Activated CD8-positive, alpha-beta T cell treated with anti-CD3 and anti-CD28 coated beads for 36 hours (primary cell): ENCODE data around the gene TNFRSF17. TPM values are rescaled to one million over a fixed set of nuclear protein-coding genes. Genes with fewer than 3 reads are reported as not detected.

ENCODE experiments used
- ATAC-seq: fragments of 200-7000 bp; cut with Tn5 transposase; one replicate; pipeline ENCODE4 v1.10.0; 2021; ENCODE audit warnings: mild to moderate bottlenecking, moderate library complexity
- CTCF ChIA-PET: fragments of 350-600 bp; sonication (Branson Sonifier 250); formaldehyde crosslinking; loops from one replicate; lab custom pipeline; 2021; ENCODE audit warnings: antibody characterized with exemption; lab: Charles Lee
- POLR2A ChIA-PET: fragments of 350-600 bp; sonication (Branson Sonifier 250); formaldehyde crosslinking; loops from one replicate; lab custom pipeline; 2021; ENCODE audit warnings: antibody characterized with exemption; lab: Charles Lee
- DNase-seq: peaks from one replicate; pipeline ENCODE4 v3.0.0-alpha.2; 2020
- H3K27ac Mint-ChIP-seq: one replicate; pipeline ENCODE4 v1.8.0; 2021; ENCODE audit warnings: mild to moderate bottlenecking, mixed read lengths
- H3K27me3 Mint-ChIP-seq: one replicate; pipeline ENCODE4 v1.8.0; 2021; ENCODE audit warnings: mixed read lengths
- H3K36me3 Mint-ChIP-seq: one replicate; pipeline ENCODE4 v1.8.0; 2021; ENCODE audit warnings: low read depth, mixed read lengths
- H3K4me1 Mint-ChIP-seq: one replicate; pipeline ENCODE4 v1.8.0; 2021; ENCODE audit warnings: low read depth, mixed read lengths
- H3K4me3 Mint-ChIP-seq: one replicate; pipeline ENCODE4 v1.8.0; 2021; ENCODE audit warnings: mild to moderate bottlenecking, moderate library complexity, mixed read lengths
- H3K9me3 Mint-ChIP-seq: one replicate; pipeline ENCODE4 v1.8.0; 2021; ENCODE audit warnings: mixed read lengths
- intact Hi-C: fragments of 100-400 bp; cut with micrococcal nuclease; formaldehyde crosslinking; loops from one replicate; pipeline ENCODE4 v1.10.0; 2022
- total RNA-seq, 2 experiments: library from RNA; stranded (reverse); gene quantifications; one replicate each; pipeline ENCODE4 v1.2.3, GENCODE V29; 2021
- TF ChIP-seq, protein P1 (sequence below): fragments of 200-600 bp; IDR thresholded peaks from one replicate; pipeline ENCODE4 v1.8.0; 2022; ENCODE audit warnings: antibody characterized with exemption, mild to moderate bottlenecking

TNFRSF17 gene
- total RNA-seq, 2 experiments from 2014 or later = not detected

DNA sequence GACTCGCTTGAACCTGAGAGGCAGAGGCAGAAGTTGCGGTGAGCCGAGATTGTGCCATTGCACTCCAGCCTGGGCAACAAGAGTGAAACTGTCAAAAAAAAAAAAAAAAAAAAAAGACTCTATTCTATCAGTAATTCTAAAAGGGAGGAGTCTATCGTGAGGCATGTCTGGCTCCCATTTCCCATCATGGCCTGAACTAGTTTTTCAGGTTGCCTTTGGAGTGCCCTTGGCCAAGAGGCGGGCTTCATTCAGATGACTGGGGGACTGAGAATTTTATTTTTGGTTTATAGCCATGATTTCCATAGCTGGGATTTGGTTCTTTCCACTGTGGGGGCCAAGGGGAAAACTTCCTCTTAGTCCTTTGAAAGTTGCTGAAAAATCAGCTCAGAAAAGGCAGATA lies 8.1 kb downstream of the TNFRSF17 start:
- Mint-ChIP-seq H3K9me3 (no peaks in the 10 kb centered on the region), H3K4me3 (no peak overlapping the region), H3K27ac (no peak overlapping the region), H3K36me3 (no peaks in the 10 kb centered on the region), H3K27me3 (no peaks in the 10 kb centered on the region), H3K4me1 (peaks cover 22% of the 10 kb centered on the region)
- ChIA-PET CTCF (interaction anchor here (0.7 to 2.5 kb wide), 2 partner anchors 95 to 122 kb away, joined by 3 to 12 read pairs; no protein-coding TSS in a partner anchor), POLR2A (interaction anchor here (0.6 kb wide), 1 partner anchor 55 kb away, joined by 3 read pairs; no protein-coding TSS in a partner anchor)
- TF ChIP-seq, protein P1, sequence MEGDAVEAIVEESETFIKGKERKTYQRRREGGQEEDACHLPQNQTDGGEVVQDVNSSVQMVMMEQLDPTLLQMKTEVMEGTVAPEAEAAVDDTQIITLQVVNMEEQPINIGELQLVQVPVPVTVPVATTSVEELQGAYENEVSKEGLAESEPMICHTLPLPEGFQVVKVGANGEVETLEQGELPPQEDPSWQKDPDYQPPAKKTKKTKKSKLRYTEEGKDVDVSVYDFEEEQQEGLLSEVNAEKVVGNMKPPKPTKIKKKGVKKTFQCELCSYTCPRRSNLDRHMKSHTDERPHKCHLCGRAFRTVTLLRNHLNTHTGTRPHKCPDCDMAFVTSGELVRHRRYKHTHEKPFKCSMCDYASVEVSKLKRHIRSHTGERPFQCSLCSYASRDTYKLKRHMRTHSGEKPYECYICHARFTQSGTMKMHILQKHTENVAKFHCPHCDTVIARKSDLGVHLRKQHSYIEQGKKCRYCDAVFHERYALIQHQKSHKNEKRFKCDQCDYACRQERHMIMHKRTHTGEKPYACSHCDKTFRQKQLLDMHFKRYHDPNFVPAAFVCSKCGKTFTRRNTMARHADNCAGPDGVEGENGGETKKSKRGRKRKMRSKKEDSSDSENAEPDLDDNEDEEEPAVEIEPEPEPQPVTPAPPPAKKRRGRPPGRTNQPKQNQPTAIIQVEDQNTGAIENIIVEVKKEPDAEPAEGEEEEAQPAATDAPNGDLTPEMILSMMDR = no peak
- intact Hi-C loops = no loop called here
- DNase-seq = no peak
- no peak for ATAC-seq

DNA sequence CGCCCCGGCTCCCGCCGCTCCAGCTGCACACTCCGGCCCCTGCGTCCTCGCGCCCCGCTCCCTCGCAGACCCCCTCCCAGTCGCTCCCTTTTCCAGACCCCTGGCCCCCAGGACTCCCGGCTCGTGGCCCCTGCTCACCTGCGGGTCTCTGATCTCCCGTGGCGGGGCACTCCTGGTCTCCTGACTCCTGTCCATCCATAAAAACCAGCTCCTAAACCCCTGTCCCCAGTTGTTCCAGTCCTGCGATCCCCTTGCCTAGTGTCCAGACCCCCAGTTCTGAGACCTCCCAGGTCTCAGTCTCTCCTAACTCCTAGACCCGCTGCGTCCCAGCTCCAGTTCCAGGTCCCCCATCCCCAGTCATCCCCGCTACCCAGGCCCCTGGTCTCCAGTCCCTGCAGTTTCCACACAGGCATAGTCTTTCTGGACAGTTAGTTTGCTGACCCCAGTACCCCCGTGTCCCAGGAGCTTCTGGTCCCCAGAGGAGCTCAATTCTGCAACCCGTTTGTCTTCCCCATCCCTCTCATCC lies 11.9 kb downstream of the TNFRSF17 start:
- no peaks in the 10 kb centered on the region for H3K9me3 Mint-ChIP-seq
- peak overlapping the region; percentile 95 for H3K4me3 Mint-ChIP-seq
- POLR2A ChIA-PET = interaction anchor here (0.9 to 1.6 kb wide), 8 partner anchors 11 to 234 kb away, joined by 3 to 7 read pairs (median 4); partner anchors contain the start of genes GSPT1, RSL1D1, TNFRSF17 and TXNDC11
- H3K4me1 Mint-ChIP-seq = peaks cover 37% of the 10 kb centered on the region
- DNase-seq (peak; percentile 4), ATAC-seq (no peak)
- TF ChIP-seq, protein P1 = no peak
- no peaks in the 10 kb centered on the region for H3K27me3 Mint-ChIP-seq
- peak overlapping the region; percentile 69 for H3K27ac Mint-ChIP-seq
- intact Hi-C loops = no loop called here
- no peaks in the 10 kb centered on the region for H3K36me3 Mint-ChIP-seq
- CTCF ChIA-PET = interaction anchor here (0.8 to 1.9 kb wide), 7 partner anchors 9 to 118 kb away, joined by 3 to 8 read pairs (median 4); no protein-coding TSS in a partner anchor

DNA sequence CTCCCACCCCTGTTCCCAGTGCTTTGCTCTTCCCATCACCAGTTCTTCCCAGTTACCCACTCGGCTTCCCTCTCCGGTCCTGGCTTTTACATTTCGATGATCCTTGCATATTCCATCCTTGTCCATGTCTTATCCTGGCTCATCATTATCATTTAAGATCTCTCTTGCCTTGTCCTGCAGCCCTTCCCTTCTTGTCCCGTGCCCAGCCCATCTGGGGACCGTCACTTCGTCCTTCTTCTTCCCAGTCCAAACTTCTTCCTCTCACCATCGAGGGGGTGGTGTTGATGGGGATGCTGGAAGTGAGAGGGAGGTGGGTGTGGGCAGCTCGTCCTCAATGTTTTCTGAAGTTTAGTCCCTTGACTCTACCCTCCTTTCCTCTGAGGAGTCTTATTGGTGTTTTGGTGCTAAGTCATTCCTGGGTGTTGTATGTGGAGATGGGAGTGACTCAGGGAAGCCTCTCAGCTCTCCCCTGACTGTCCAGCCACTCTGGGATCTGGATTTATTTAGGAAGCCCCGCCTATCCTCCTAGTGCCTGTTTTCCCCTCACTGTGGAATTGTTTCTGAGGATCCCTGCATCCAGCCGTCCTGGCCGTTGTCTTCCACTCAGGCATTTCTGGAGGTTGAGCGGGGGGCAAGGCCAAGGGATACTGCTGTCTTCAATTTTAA lies 12.5 kb downstream of the TNFRSF17 start:
- Mint-ChIP-seq H3K4me3 (peak overlapping the region; percentile 95), H3K36me3 (no peaks in the 10 kb centered on the region), H3K27me3 (no peaks in the 10 kb centered on the region), H3K4me1 (peaks cover 37% of the 10 kb centered on the region), H3K9me3 (no peaks in the 10 kb centered on the region), H3K27ac (peak overlapping the region; percentile 69)
- TF ChIP-seq, protein P1 = no peak
- no peak for ATAC-seq
- no peak for DNase-seq
- POLR2A ChIA-PET = interaction anchor here (1.0 to 1.6 kb wide), 7 partner anchors 10 to 234 kb away, joined by 3 to 7 read pairs (median 5); partner anchors contain the start of genes GSPT1, RSL1D1, TNFRSF17 and TXNDC11
- intact Hi-C loops = no loop called here
- CTCF ChIA-PET = interaction anchor here (0.8 to 1.9 kb wide), 6 partner anchors 9 to 117 kb away, joined by 3 to 8 read pairs (median 4); no protein-coding TSS in a partner anchor

DNA sequence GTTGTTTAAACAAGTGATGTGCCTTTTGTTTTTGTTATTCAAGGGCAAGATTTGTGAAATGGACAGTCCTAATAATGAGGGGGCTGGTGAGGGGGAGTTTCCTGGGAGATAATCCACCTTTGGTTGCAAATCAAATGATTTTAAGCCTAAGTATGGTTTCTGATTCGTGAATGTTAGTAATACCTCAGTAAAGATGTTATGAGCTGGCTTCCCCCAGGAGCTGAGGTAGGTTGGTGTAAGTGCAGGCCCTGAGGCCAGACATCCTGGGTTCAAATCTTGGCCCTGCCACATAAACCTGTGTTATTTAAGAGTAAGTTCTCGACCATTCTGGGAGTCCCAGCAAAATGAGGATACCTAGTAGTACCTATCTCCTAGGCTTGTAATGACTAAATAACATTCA lies 13.1 kb downstream of the TNFRSF17 start:
- Mint-ChIP-seq H3K9me3 (no peaks in the 10 kb centered on the region), H3K27ac (no peak overlapping the region)
- no peak for DNase-seq

More for the DNA sequence above, 13.1 kb downstream of the TNFRSF17 start:
- Mint-ChIP-seq H3K27me3 (no peaks in the 10 kb centered on the region), H3K4me3 (peak overlapping the region; percentile 95), H3K4me1 (peaks cover 37% of the 10 kb centered on the region), H3K36me3 (no peaks in the 10 kb centered on the region)
- no peak for ATAC-seq
- intact Hi-C loops = no loop called here
- TF ChIP-seq, protein P1 = no peak
- CTCF ChIA-PET = interaction anchor here (0.8 to 1.9 kb wide), 3 partner anchors 10 to 90 kb away, joined by 3 to 5 read pairs (median 4); no protein-coding TSS in a partner anchor
- POLR2A ChIA-PET = no interaction called here
